WTC11 (cell line): ENCODE measurements around the gene MYOD1. TPM values are rescaled to one million over a fixed set of nuclear protein-coding genes. Genes with fewer than 3 reads are reported as not detected.

Experiments used
- ATAC-seq: fragments of 200-7000 bp; cut with Tn5 transposase; 2 replicates; pipeline ENCODE4 v1.10.0; 2021; ENCODE audit warnings: mild to moderate bottlenecking, moderate library complexity
- CTCF ChIA-PET: fragments of 300-600 bp; sonication (Branson Sonifier 250); formaldehyde crosslinking; loops from one replicate; lab custom pipeline; 2021; ENCODE audit warnings: antibody characterized with exemption; lab: Charles Lee
- POLR2A ChIA-PET: fragments of 350-600 bp; sonication (Branson Sonifier 250); formaldehyde crosslinking; loops from one replicate; lab custom pipeline; 2021; ENCODE audit warnings: antibody characterized with exemption; lab: Charles Lee
- DNase-seq: peaks from one replicate; pipeline ENCODE4 v3.0.0; 2021; ENCODE audit warnings: low spot score
- H3K27ac Mint-ChIP-seq: 2 replicates; pipeline ENCODE4 v1.8.0; 2021; ENCODE audit warnings: mixed read lengths
- H3K27me3 Mint-ChIP-seq: 2 replicates; pipeline ENCODE4 v1.8.0; 2021; ENCODE audit warnings: low read depth, mild to moderate bottlenecking, moderate library complexity, mixed read lengths
- H3K36me3 Mint-ChIP-seq: 2 replicates; pipeline ENCODE4 v1.8.0; 2021; ENCODE audit warnings: mixed read lengths
- H3K4me1 Mint-ChIP-seq: 2 replicates; pipeline ENCODE4 v1.8.0; 2022; ENCODE audit warnings: mixed read lengths
- H3K4me3 Mint-ChIP-seq: 2 replicates; pipeline ENCODE4 v1.8.0; 2021; ENCODE audit warnings: mild to moderate bottlenecking, moderate library complexity, mixed read lengths
- H3K9me3 Mint-ChIP-seq: 2 replicates; pipeline ENCODE4 v1.8.0; 2021; ENCODE audit warnings: mixed read lengths
- CREM ChIP-seq: sonication (generic); formaldehyde crosslinking; IDR thresholded peaks from 2 replicates; pipeline ENCODE4 v1.8.1; 2022; ENCODE audit warnings: mild to moderate bottlenecking, missing genetic modification reagents, moderate library complexity
- ETV6 ChIP-seq: sonication (generic); formaldehyde crosslinking; IDR thresholded peaks from 2 replicates; pipeline ENCODE4 v1.8.1; 2022; ENCODE audit warnings: mild to moderate bottlenecking, missing genetic modification reagents
- FOXK1 ChIP-seq: sonication (generic); formaldehyde crosslinking; IDR thresholded peaks from 2 replicates; pipeline ENCODE4 v1.8.0; 2022; ENCODE audit warnings: mild to moderate bottlenecking, moderate library complexity, missing genetic modification reagents
- GABPB1 ChIP-seq: sonication (generic); formaldehyde crosslinking; IDR thresholded peaks from 2 replicates; pipeline ENCODE4 v1.8.1; 2023; ENCODE audit warnings: mild to moderate bottlenecking, missing genetic modification reagents
- GTF2I ChIP-seq: fragments of 250-450 bp; sonication (Bioruptor Pico); conservative IDR thresholded peaks from 2 replicates; pipeline ENCODE4 v1.4.0; 2021; ENCODE audit warnings: mild to moderate bottlenecking
- NR2C2 ChIP-seq: sonication (generic); formaldehyde crosslinking; IDR thresholded peaks from 2 replicates; pipeline ENCODE4 v1.8.0; 2022; ENCODE audit warnings: mild to moderate bottlenecking, missing genetic modification reagents
- NR3C1 ChIP-seq: sonication (generic); formaldehyde crosslinking; conservative IDR thresholded peaks from 2 replicates; pipeline ENCODE4 v1.8.1; 2023; ENCODE audit warnings: low read depth, mild to moderate bottlenecking, missing genetic modification reagents
- OVOL2 ChIP-seq: fragments of 250-450 bp; sonication (Bioruptor Pico); IDR thresholded peaks from 2 replicates; pipeline ENCODE4 v1.9.0; 2021; ENCODE audit warnings: mild to moderate bottlenecking, borderline replicate concordance
- PRDM15 ChIP-seq: sonication (generic); formaldehyde crosslinking; IDR thresholded peaks from 2 replicates; pipeline ENCODE4 v1.8.0; 2022; ENCODE audit warnings: missing genetic modification reagents
- STAT6 ChIP-seq: sonication (generic); formaldehyde crosslinking; conservative IDR thresholded peaks from 2 replicates; pipeline ENCODE4 v1.8.1; 2023; ENCODE audit warnings: mild to moderate bottlenecking, low read depth, missing genetic modification reagents, moderate library complexity
- TCF7 ChIP-seq: sonication (generic); formaldehyde crosslinking; IDR thresholded peaks from 2 replicates; pipeline ENCODE4 v1.8.0; 2022; ENCODE audit warnings: mild to moderate bottlenecking, low read depth, missing genetic modification reagents, moderate library complexity
- USF2 ChIP-seq: sonication (generic); formaldehyde crosslinking; IDR thresholded peaks from 2 replicates; pipeline ENCODE4 v1.8.1; 2023; ENCODE audit warnings: mild to moderate bottlenecking, missing genetic modification reagents, moderate library complexity
- ZBTB21 ChIP-seq: sonication (generic); formaldehyde crosslinking; IDR thresholded peaks from 2 replicates; pipeline ENCODE4 v1.8.1; 2023; ENCODE audit warnings: mild to moderate bottlenecking, missing genetic modification reagents, borderline replicate concordance
- total RNA-seq: library from RNA; stranded (reverse); gene quantifications from 3 replicates; pipeline ENCODE4 v1.2.3, GENCODE V29; 2021
- TF ChIP-seq, protein P1 (sequence below): fragments of 250-450 bp; sonication (Bioruptor Pico); IDR thresholded peaks from 2 replicates; pipeline ENCODE4 v1.9.0; 2021; ENCODE audit warnings: mild to moderate bottlenecking, borderline replicate concordance

MYOD1 gene
- total RNA-seq, 1 experiment from 2014 or later, result not detected

- Mint-ChIP-seq H3K4me1 (no peaks in the 10 kb centered on the region), H3K27me3 (no peaks in the 10 kb centered on the region; the same call in none of the 2 replicates), H3K36me3 (no peaks in the 10 kb centered on the region), H3K9me3 (no peaks in the 10 kb centered on the region), H3K4me3 (no peak overlapping the region), H3K27ac (no peak overlapping the region)
- TF ChIP-seq OVOL2 (CRISPR knock-in tag) (no peak), STAT6 (CRISPR knock-in tag) (no peak), NR2C2 (no peak), ETV6 (CRISPR knock-in tag) (no peak), PRDM15 (CRISPR knock-in tag) (no peak), GABPB1 (CRISPR knock-in tag) (no peak)
- TF ChIP-seq, protein P1, sequence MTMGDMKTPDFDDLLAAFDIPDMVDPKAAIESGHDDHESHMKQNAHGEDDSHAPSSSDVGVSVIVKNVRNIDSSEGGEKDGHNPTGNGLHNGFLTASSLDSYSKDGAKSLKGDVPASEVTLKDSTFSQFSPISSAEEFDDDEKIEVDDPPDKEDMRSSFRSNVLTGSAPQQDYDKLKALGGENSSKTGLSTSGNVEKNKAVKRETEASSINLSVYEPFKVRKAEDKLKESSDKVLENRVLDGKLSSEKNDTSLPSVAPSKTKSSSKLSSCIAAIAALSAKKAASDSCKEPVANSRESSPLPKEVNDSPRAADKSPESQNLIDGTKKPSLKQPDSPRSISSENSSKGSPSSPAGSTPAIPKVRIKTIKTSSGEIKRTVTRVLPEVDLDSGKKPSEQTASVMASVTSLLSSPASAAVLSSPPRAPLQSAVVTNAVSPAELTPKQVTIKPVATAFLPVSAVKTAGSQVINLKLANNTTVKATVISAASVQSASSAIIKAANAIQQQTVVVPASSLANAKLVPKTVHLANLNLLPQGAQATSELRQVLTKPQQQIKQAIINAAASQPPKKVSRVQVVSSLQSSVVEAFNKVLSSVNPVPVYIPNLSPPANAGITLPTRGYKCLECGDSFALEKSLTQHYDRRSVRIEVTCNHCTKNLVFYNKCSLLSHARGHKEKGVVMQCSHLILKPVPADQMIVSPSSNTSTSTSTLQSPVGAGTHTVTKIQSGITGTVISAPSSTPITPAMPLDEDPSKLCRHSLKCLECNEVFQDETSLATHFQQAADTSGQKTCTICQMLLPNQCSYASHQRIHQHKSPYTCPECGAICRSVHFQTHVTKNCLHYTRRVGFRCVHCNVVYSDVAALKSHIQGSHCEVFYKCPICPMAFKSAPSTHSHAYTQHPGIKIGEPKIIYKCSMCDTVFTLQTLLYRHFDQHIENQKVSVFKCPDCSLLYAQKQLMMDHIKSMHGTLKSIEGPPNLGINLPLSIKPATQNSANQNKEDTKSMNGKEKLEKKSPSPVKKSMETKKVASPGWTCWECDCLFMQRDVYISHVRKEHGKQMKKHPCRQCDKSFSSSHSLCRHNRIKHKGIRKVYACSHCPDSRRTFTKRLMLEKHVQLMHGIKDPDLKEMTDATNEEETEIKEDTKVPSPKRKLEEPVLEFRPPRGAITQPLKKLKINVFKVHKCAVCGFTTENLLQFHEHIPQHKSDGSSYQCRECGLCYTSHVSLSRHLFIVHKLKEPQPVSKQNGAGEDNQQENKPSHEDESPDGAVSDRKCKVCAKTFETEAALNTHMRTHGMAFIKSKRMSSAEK (CRISPR knock-in tag), result no peak
- POLR2A ChIA-PET, result no interaction called here
- DNase-seq (no peak), ATAC-seq (no peak)
- CTCF ChIA-PET, result interaction anchor here (0.6 to 4.4 kb wide), 5 partner anchors 14 to 926 kb away, joined by 3 to 28 read pairs (median 7); partner anchors contain the start of gene KCNC1
Observed at GRCh38 chr11:17748761-17749721, 29.7 kb downstream of the MYOD1 start.

DNA sequence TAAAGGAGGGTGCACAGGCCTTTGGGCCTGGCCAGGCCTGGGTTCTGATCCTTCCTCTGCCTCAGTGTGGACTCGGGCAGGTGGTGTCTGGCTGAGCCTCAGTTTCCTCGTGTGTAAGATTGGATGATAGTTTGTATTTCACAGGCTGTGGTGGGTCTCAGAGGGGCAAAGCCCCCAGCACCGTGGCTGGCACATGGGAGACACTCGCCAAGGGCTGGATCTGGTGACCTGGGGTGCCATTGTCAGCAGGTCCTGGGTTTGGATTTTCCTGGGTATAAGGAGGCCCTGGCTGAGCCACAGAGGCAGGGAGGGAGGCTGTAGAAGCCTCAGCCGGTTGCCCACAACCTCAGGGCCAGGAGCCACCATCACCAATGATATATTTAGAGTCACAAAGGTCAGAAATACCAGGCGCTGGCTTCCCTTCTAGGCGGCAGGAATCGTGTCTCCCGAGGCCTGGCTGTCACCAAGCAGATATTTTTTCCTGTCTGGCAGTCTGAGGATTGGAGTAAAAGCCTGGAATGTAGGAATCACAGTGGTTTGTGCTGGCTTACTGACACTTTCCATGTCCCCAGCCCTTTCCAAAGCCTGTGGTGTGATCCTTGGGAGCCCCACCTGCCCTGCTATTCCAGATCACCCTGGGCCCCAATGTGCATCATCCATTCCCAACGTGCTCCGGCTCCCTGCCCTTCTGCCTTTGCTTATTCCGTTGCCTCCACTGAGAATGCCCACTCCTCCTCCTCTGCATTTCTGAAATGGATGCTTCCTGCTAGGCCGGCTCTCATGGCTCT lies 30.8 kb downstream of the MYOD1 start:
- no peaks in the 10 kb centered on the region; the same call in none of the 2 replicates for H3K27me3 Mint-ChIP-seq

More for the DNA sequence above, 30.8 kb downstream of the MYOD1 start:
- CTCF ChIA-PET, result no interaction called here
- POLR2A ChIA-PET, result no interaction called here
- no peaks in the 10 kb centered on the region for H3K4me1 Mint-ChIP-seq
- no peaks in the 10 kb centered on the region for H3K9me3 Mint-ChIP-seq
- DNase-seq (no peak), ATAC-seq (no peak)
- no peaks in the 10 kb centered on the region for H3K36me3 Mint-ChIP-seq
- no peak overlapping the region for H3K4me3 Mint-ChIP-seq
- TF ChIP-seq GTF2I (CRISPR knock-in tag), result no peak
- TF ChIP-seq TCF7, result no peak
- TF ChIP-seq CREM (CRISPR knock-in tag), result no peak
- no peak for TF ChIP-seq ZBTB21 (CRISPR knock-in tag)
- TF ChIP-seq USF2 (CRISPR knock-in tag), result no peak
- no peak for TF ChIP-seq FOXK1 (CRISPR knock-in tag)
- TF ChIP-seq NR3C1 (CRISPR knock-in tag), result no peak
- TF ChIP-seq, all 79 proteins: peak for 0
- no peak overlapping the region for H3K27ac Mint-ChIP-seq
